GM21390 (cell line): ENCODE measurements around the gene CAP2.
"Not testable (repeated sequence)": the region's sequence is repeated elsewhere in the genome, so short reads cannot be mapped to it uniquely, and the experiment has no call there.

Experiments
- ATAC-seq: cut with Tn5 transposase; IDR thresholded peaks from one replicate; pipeline ENCODE4 v1.9.1; 2021; ENCODE audit not compliant: unreplicated experiment

Gene CAP2

DNA sequence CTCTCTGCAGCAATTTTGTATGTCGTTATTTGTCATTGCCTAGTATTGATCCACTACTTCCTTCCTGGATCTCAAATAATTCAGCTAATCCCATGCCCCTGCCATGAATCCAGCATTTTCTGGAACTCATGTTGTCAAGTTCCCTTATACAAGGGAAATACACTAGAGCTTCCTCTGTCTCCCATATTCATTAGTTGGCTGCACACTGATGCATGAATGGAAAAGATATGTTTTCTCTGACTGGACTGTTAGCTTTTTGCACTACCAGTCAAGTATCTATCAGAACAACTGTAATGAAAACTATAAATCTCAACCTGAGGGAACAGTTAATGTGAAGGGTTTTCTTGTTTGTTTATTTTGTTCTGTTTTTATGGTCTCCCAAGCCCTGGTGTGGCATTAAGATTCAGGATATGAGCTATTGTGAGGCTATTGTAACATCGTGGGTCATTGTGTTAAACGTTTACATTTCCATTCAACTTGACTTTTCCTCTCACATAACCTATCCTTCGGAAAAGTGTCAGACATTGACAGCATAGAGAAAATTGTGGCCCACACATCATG lies 104.2 kb downstream of the CAP2 start:
- no peak for ATAC-seq

DNA sequence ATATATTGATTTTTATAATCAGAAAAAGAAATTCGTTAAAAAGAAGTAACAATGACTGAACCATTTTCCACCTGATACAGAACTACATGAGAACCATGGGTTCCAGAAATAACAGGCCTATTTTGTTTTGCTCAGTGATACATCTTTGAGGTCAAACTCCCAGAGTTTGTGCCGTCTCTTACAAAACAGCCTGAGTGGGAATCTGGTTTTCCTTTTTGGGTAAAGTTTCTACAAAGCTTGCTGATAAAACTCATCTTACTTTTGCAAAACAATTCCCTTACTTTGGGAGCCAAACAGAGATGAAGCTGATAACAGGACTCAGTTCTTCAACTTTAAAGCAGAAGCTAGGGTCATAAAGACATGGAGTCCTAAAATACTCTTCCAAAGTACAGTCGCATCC lies 108.0 kb downstream of the CAP2 start:
- no peak for ATAC-seq

DNA sequence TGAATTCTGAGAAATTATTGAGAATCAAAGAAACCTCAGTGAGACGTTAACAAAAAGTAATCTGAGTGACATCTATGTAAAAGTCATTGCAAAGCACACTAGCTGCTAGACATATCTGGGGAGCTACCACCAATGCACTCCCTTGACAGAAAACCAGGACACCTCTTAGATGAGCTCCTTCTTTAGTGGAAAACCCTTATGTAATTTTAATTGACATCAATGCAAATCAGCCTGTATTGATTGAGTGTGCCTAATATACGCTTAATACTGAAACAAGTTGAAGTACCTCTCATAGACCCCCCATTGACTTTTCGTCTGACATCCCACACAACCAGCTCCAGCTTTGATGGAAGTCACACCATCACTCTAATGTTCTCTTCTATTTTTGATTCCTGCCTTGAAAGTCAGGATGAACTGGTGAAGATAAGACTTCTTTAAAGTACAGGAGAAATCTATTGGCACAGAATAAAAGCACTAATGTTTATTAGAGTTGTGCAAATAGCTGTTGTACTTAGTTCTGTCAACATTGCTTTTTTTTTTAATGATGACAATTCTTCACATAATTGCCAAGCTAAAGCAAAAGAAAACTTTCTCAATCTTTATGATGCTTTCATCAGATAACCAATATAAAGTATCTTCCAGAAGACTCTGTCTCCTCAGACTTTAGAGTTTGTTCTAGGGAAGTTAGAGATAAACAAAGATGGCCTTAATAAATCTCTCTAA lies 108.7 kb downstream of the CAP2 start:
- ATAC-seq, result no peak

DNA sequence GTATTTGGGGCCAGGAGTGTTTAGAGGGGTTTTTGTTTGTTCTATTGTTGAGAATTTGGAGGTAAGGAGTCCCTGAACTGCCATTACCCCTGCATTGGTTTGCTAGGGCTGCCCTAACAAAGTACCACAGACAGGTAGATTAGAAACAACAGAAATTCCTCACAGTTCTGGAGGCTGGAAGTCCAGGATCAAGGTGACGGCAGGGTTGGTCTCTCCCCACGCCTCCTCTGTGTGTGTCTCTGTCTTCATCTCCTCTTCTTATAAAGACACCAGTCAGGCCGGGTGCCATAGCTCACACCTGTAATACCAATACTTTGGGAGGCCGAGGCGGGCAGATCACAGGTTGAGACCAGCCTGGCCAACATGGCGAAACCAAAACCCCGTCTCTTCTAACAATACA lies 109.7 kb downstream of the CAP2 start:
- no peak for ATAC-seq

DNA sequence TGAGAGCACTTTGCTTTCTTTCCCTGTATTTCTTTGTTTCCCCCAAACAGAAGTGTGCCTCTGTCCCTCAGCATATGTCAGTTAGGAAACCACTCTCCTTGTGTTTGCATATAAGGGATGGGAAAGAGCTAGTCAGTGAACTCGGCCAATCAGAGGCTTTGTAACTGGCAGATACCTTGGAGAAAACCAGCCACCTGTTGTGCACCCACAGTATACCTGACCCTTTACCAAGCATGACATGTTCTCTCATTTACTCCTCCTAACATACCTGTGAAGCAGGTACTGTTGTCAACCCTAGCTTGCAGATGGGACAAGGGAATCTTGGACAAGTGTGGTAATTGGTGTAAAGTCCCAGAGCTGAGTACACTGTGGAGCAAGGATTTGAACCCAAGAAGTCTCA lies 110.6 kb downstream of the CAP2 start:
- no peak for ATAC-seq

DNA sequence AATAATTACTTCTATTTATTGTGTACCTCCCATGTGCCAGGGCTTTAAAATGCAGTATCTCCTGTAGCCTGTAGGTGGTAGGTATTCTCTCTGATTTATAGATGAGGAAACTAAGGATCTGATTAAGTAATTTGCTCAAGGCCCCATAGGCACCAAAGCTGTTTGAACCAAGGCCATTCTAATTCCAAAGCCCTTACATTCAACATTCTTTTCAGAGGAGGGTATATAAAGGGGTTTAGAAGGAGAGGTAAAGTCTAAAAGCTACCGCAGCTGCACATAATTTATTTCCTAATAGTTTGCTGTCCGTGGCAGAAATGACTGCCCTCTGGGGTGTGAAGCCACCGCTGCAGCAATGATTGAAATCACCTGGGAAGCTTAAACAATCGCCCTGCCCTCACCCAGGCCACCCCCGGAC lies 111.7 kb downstream of the CAP2 start:
- no peak for ATAC-seq

DNA sequence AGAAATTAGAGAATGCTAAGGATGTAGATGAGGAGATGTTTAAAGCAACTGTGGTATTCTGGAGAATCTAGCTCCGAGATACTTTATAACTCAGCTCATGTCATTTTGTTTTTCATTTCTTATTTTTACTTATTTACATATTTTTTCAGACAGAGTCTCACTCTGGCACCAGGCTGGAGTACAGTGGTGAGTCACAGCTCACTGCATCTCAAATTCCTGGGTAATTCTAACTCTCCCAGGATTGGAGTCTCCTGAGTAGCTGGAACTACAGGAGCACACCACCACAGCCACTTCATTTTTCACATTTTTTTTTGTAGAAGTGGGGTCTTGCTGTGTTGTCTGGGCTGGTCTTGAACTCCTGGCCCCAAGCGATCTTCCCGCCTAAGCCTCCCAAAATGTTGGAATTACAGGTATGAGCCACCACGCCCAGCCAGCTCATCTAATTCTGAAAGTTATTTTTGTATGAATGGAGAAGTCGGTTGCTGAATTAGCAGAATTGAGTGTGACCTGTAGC lies 112.4 kb downstream of the CAP2 start:
- no peak for ATAC-seq

DNA sequence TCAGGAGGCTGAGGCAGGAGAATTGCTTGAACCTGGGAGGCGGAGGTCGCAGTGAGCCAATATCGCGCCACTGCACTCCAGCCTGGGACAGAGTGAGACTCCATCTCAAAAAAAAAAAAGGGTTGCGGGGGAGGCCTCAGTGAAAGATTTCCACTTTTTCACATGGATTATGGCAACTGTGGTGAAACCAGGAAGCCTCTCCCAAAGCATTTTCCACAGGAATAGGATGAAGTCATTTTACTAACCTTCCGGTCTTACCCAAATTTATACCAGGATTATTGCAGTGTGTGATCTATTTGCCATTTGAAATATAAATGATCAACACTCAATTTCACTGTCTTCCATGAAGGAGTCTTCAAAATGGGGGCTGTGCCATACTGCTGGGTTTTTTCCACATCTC lies 113.1 kb downstream of the CAP2 start:
- ATAC-seq, result no peak

DNA sequence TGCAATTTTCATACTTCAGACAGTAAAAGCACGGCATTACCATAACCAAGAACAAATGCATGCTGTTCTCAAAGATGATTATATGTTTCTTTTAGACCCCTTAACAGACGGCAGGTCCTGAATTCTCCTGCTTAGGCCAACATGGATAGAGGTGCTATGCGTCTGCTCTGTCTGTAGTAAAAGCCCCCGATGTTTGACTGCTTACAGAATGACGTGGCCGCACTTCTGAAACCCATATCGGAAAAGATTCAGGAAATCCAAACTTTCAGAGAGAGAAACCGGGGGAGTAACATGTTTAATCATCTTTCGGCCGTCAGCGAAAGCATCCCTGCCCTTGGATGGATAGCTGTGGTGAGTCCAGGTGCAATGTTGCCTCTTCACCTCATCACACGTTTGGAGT lies 113.6 kb downstream of the CAP2 start:
- ATAC-seq, result no peak

DNA sequence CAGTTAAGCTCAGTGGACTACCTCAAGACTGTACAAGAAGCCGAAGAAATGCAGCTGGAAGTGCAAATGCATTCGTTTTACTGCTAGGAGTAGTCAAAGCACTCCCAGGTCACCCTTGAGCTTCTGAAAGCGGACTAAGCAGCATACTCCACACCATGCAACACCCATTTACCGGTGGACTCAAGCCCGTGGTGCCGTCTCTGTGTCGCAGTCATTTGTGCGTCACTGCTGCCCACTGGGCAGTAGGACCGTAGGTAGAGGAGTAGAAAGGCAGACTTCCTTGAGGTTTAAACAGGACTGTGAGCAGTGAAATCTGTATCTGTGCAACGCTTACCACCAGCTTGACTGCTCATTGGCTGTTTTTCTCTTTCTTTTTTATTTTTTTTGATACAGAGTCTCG lies 117.7 kb downstream of the CAP2 start:
- no peak for ATAC-seq

DNA sequence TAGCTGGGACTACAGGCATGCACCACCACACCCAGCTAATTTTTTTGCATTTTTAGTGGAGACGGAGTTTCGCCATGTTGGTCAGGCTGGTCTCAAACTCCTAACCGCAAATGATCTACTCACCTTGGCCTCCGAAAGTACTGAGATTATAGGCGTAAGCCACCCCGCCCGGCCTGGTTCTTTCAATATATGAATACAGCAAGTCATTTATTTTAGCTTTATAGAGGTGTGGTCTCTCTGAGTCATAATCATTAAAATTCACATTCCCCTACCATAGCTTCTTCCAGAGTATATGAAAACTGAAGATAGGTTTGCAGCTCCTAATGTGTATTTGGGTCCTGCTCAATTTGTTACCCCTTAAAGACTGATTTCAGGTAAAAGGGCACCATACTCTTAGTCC lies 118.2 kb downstream of the CAP2 start:
- no peak for ATAC-seq

DNA sequence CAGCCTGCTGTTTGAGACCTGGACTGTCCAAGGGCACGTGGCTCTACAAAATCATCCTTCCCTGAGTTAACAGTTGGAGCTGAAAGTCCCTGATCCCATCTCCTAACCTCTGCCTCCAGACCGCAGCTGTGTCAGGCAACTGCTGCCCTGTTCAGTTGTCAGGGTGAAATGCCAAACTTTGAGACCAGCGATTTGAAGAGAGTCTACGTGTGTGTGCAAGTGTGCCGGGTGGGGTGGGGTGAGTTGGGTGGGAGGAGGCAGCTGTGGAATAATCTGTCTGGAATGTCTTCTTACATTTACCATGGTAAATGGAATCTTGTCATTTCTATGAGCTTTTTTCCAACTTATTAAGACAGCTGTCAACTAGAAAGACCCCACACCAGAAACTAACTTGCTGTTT lies 125.7 kb downstream of the CAP2 start:
- no peak for ATAC-seq

DNA sequence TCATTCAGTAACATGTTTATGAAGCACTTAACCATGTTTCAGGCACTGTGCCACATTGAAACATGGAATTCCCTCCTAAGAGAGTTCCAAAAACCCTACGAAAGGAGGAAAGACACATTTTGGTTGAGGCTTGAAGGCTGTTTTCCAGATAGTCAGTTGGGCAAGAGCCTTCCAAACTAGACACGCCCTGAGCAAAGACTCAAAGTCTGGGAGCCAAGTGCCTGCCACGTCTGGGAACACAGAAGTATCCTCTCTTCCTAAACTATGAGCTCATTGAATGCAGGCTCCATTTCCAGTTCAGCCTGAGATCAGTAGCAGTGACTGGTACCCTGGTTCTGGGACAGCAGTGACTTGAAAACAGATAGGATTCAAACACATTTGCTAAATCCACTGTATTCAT lies 132.2 kb downstream of the CAP2 start:
- ATAC-seq, result no peak

DNA sequence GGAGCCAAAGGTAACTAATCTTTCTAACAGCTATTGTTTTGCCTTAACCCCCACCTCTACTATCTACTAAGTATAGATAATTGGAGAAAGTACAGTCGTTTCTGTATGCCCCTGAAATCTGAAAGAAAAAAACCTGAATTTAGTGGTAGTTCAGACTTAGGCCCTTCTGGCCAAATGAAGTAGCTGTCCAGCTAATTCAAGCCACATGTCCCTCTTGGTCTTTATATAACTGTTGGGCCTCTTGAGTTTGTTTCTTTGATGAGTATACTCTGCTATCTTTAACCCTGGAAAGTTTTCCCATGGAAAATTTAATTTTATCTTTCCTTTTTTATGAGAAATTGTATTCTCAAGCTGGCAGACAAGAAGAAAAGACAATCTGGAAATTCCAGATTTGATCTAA lies 133.7 kb downstream of the CAP2 start:
- no peak for ATAC-seq

DNA sequence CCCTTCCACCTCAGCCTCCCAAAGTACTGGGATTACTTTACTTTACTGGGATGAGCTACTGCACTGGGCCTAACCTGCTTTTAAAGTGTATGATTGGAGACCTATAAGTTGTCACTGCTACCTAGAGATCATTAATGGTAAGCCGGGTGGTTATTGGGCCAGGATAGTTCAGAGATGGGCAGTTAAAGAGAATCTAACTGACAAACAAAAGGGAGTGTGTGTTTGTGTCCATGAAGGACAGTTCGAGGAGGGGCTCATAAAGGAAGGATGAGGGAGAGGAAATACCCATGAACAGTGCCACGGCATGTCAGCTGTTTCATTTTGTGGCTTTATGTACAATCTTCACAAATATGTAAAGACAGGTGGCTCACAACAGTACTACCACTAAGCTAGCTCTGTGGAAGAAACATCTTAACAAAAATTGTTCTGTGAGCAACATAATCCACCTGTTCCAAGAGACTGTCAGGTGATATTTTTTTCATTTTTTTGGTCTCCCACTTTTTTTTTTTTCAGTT lies 137.0 kb downstream of the CAP2 start:
- ATAC-seq, result no peak

DNA sequence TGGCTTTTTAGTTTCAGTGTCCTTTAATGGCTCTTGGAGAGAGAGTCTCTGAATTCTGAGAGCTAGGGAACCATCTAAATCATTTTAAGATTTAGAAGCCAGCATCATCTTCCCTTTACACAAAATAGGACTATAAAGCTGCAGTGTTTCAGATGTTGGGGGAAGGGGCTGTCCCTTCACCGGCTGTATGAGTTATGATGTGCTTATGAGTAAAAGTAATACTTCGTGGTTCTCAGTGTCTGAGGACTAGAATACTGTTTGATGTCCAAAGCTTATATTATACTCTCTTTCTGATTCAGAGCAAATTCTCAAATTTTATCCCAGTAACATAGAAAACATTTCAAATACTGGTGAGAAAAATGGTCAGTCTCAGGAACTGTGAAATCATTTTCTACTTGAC lies 143.2 kb downstream of the CAP2 start:
- peak; percentile 76 for ATAC-seq

DNA sequence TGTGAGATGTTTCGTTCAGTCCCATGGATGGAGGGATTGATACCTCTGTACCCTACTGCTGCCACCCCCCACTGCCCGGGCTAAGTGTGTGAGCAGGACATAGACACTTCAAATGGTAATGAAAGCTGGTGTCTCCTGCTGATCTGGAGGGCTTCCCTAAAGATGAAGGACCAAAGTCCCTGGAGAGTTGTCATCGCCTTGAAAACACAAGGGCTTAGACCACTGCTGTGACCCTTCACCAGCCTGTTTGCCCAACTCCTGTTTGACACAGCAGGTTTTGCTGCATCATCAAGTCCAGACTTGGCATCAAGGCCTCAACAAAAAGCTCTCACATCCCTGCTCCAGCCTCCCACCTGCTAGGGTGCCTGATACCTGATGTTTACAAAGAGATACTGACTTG lies 148.8 kb downstream of the CAP2 start:
- no peak for ATAC-seq

DNA sequence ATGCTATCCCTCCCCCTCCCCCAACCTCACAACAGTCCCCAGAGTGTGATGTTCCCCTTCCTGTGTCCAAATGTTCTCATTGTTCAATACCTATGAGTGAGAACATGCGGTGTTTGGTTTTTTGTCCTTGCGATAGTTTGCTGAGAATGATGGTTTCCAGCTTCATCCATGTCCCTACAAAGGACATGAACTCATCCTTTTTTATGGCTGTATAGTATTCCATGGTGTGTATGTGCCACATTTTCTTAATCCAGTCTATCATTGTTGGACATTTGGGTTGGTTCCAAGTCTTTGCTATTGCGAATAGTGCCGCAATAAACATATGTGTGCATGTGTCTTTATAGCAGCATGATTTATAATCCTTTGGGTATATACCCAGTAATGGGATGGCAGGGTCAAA lies 152.3 kb downstream of the CAP2 start:
- not testable (repeated sequence) for ATAC-seq

DNA sequence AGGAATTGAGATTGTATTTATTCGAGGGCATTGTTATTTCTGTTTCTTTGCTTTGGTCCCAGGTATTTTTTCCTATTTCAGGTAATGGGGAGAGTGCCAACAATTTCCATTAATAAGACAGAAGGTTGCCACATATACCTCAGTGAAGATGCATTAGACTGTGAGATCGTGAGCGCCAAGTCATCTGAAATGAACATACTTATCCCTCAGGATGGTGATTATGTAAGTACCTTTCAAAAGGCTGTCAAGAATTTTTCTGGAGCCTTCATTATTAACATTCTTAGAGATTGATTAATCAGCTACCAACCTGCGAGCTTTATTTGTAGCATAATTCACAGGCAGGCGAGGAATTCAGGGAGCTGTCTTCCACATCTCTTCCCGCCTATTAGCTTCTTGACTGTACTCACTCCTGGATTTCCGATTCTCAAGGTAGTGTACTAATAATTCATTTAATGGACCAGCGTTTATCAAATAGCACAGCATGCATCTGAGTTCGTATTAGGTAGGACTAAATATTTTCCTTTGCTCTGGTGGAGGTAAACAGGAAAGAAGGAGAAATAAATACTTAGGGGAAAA lies 158.1 kb downstream of the CAP2 start:
- no peak for ATAC-seq

DNA sequence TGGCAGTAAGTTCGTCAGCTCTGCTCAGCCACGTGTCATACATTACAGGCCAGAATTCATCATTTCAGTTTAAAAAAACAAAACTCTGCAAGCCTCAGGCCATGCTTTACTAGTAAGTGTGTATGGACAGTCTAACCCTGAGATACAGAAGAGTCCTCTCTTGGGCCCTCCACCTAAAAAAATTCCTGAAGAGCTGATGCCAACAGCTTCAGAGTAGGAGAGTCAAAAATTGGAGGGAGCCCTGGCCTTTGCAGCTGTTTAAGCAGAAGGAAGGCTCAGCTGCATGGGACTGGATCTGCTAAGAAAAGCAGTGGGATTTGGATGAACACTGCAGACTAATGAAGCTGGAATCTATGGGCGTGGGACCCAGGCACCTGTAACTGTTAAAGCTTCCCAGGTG lies 159.5 kb downstream of the CAP2 start:
- no peak for ATAC-seq

DNA sequence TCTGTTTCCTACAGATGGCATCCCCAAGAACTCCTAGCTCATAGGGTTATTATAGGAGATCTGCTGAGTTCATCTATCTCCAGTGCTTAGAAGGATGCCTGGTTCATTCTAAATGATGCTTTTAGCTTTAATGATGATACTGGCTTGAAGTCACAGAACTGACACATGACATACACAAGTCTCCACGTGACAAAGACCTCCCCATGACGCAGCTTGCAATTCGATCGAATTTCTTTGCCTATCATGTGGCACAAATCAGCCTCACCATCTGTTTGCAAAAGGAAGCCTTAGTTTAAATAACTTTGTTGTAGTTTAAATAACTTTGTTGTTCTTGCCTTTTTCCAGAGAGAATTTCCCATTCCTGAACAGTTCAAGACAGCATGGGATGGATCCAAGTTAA lies 162.6 kb downstream of the CAP2 start:
- no peak for ATAC-seq

DNA sequence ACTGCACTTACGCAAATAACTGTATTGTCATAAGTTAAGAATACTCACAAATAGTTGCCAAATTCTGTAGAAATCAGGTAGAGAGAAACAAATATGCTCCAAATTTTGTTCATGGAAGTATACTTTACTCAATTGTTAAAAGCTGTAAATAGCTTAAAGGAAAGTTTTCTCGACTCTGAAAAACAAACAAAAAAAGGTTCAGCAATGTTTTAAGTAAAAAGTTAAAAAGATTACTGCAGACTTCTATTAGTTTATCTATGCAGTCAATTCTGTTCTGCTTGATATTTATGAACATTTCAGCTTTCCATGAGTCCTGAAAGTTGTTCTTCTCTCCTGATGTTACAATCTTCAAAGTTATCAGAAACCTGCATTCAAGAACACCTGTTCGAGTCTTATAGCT lies 169.2 kb downstream of the CAP2 start:
- no peak for ATAC-seq
